SKM-1 treated with dmso at 0.1 percent for 144 hours (cell line): ENCODE data around the gene FBN3.
"Not testable (repeated sequence)": the region's sequence is repeated elsewhere in the genome, so short reads cannot be mapped to it uniquely, and the experiment has no call there.

ENCODE experiments used
- DNase-seq: peaks from one replicate; lab custom pipeline; 2025; ENCODE audit not compliant: unreplicated experiment; lab: John Stamatoyannopoulos, UW

The FBN3 gene

GRCh38 chr19:8149261-8150094 lies at the start of gene FBN3:
TSS of gene FBN3 (minus strand) at chr19:8149592. CDS start at chr19:8147480, 2,112 bp downstream.
- DNase-seq: no peak

GRCh38 chr19:8196271-8196927 lies 47.0 kb upstream of the FBN3 start:
- no peak for DNase-seq

GRCh38 chr19:8194528-8195267 lies 45.3 kb upstream of the FBN3 start:
- peak; percentile 22 for DNase-seq

GRCh38 chr19:8192221-8192820 lies 42.9 kb upstream of the FBN3 start:
- no peak for DNase-seq

- no peak for DNase-seq
Measured at GRCh38 chr19:8185343-8186068, 36.1 kb upstream of the FBN3 start.

GRCh38 chr19:8184274-8184673 lies 34.9 kb upstream of the FBN3 start:
- DNase-seq: no peak

- DNase-seq: no peak
Measured at GRCh38 chr19:8180018-8180417, 30.6 kb upstream of the FBN3 start.

- no peak for DNase-seq
Measured at GRCh38 chr19:8174706-8175105, 25.3 kb upstream of the FBN3 start.

GRCh38 chr19:8168537-8168936 lies 19.1 kb upstream of the FBN3 start:
- DNase-seq: no peak

- no peak for DNase-seq
Measured at GRCh38 chr19:8167985-8168384, 18.6 kb upstream of the FBN3 start.

- no peak for DNase-seq
Measured at GRCh38 chr19:8163759-8164158, 14.4 kb upstream of the FBN3 start.

GRCh38 chr19:8161135-8161646 lies 11.8 kb upstream of the FBN3 start:
- no peak for DNase-seq

GRCh38 chr19:8159322-8159721 lies 9.9 kb upstream of the FBN3 start:
- not testable (repeated sequence) for DNase-seq

- peak; percentile 86 for DNase-seq
Measured at GRCh38 chr19:8158411-8159074, 9.2 kb upstream of the FBN3 start.

GRCh38 chr19:8155318-8155717 lies 5.9 kb upstream of the FBN3 start:
- DNase-seq: no peak

- not testable (repeated sequence) for DNase-seq
Measured at GRCh38 chr19:8154014-8154413, 4.6 kb upstream of the FBN3 start.

GRCh38 chr19:8151767-8152035 lies 2.3 kb upstream of the FBN3 start:
- DNase-seq: no peak

- no peak for DNase-seq
Measured at GRCh38 chr19:8150998-8151766, 1.8 kb upstream of the FBN3 start.

- no peak for DNase-seq
Measured at GRCh38 chr19:8150178-8150865, 930 bp upstream of the FBN3 start.
